GM21360 (cell line): ENCODE data around the gene NDUFV3.
"Not testable (repeated sequence)": the region's sequence is repeated elsewhere in the genome, so short reads cannot be mapped to it uniquely, and the experiment has no call there.

Source experiments
- ATAC-seq: cut with Tn5 transposase; IDR thresholded peaks from one replicate; pipeline ENCODE4 v1.9.1; 2021; ENCODE audit warnings: mild to moderate bottlenecking, moderate library complexity; ENCODE audit not compliant: unreplicated experiment

The NDUFV3 gene

GRCh38 chr21:42883921-42884320 lies 9.2 kb upstream of the NDUFV3 start:
- ATAC-seq = no peak

GRCh38 chr21:42887326-42887725 lies 5.8 kb upstream of the NDUFV3 start:
- ATAC-seq = no peak

- no peak for ATAC-seq
Measured at GRCh38 chr21:42892582-42892930, 553 bp upstream of the NDUFV3 start.

- no peak for ATAC-seq
Measured at GRCh38 chr21:42900446-42900845, 7.3 kb downstream of the NDUFV3 start.

- ATAC-seq = no peak
Measured at GRCh38 chr21:42903817-42904216, 10.7 kb downstream of the NDUFV3 start.

GRCh38 chr21:42905195-42905594 lies 12.1 kb downstream of the NDUFV3 start:
- ATAC-seq = no peak

- no peak for ATAC-seq
Measured at GRCh38 chr21:42906233-42906632, 13.1 kb downstream of the NDUFV3 start.

- ATAC-seq = not testable (repeated sequence)
Measured at GRCh38 chr21:42908484-42908883, 15.4 kb downstream of the NDUFV3 start.

- not testable (repeated sequence) for ATAC-seq
Measured at GRCh38 chr21:42911920-42912319, 18.8 kb downstream of the NDUFV3 start.

- ATAC-seq = no peak
Measured at GRCh38 chr21:42913476-42913875, 20.4 kb downstream of the NDUFV3 start.

GRCh38 chr21:42918291-42918690 lies 25.2 kb downstream of the NDUFV3 start:
- no peak for ATAC-seq

- no peak for ATAC-seq
Measured at GRCh38 chr21:42921927-42922326, 28.8 kb downstream of the NDUFV3 start.

GRCh38 chr21:42922918-42923317 lies 29.8 kb downstream of the NDUFV3 start:
- ATAC-seq = no peak

GRCh38 chr21:42923553-42924432 lies 30.7 kb downstream of the NDUFV3 start:
- ATAC-seq = no peak

GRCh38 chr21:42924433-42924751 lies 31.3 kb downstream of the NDUFV3 start:
- no peak for ATAC-seq

GRCh38 chr21:42925114-42925926 lies 32.2 kb downstream of the NDUFV3 start, which contains the start of gene ERVH48-1:
Gene ERVH48-1 (minus strand): TSS chr21:42925630. CDS start chr21:42919006, 6,624 bp downstream.
- no peak for ATAC-seq

- not testable (repeated sequence) for ATAC-seq
Measured at GRCh38 chr21:42927474-42928200, 34.5 kb downstream of the NDUFV3 start.

- ATAC-seq = no peak
Measured at GRCh38 chr21:42929969-42930368, 36.9 kb downstream of the NDUFV3 start.

- ATAC-seq = no peak
Measured at GRCh38 chr21:42931560-42932235, 38.6 kb downstream of the NDUFV3 start.

GRCh38 chr21:42932378-42933136 lies 39.4 kb downstream of the NDUFV3 start:
- not testable (repeated sequence) for ATAC-seq
